ENCODE data around the gene PREX1.

- no peak for TF ChIP-seq CTCF (IDR thresholded peaks at IDR 0.05)
- no peak for TF ChIP-seq REST (IDR thresholded peaks at IDR 0.05; ENCODE audit: insufficient read depth in 1 of 2, low read depth in 2 of 2, low read length in 1 of 2)
These were observed 22.6 kb upstream of the PREX1 start for GRCh38 chr20:48850257-48850976.

All from Panc1 (cell line).